ENCODE results near the gene TRAFD1.

DNA sequence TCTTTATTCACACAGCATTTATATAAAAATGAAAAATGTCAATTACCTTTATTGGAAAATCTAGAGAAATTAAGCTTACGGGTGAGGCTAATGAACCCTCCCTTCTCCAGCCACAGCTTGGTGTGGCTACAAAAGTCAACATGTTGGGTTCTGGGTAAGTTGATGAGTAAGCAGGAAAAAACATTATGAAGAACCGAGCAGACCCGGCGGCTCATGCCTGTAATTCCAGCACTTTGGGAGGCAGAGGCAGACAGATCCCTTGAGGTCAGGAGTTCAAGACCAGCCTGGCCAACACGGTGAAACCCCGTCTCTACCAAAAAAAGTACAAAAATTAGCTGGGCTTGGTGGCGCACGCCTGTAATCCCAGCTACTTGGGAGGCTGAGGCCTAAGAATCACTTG, 27.7 kb upstream of the TRAFD1 start:
- TF ChIP-seq, protein P1, sequence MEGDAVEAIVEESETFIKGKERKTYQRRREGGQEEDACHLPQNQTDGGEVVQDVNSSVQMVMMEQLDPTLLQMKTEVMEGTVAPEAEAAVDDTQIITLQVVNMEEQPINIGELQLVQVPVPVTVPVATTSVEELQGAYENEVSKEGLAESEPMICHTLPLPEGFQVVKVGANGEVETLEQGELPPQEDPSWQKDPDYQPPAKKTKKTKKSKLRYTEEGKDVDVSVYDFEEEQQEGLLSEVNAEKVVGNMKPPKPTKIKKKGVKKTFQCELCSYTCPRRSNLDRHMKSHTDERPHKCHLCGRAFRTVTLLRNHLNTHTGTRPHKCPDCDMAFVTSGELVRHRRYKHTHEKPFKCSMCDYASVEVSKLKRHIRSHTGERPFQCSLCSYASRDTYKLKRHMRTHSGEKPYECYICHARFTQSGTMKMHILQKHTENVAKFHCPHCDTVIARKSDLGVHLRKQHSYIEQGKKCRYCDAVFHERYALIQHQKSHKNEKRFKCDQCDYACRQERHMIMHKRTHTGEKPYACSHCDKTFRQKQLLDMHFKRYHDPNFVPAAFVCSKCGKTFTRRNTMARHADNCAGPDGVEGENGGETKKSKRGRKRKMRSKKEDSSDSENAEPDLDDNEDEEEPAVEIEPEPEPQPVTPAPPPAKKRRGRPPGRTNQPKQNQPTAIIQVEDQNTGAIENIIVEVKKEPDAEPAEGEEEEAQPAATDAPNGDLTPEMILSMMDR (conservative IDR thresholded peaks at IDR 0.05; ENCODE audit: low read length) = no peak
- TF ChIP-seq EZH2phosphoT487 (IDR thresholded peaks at IDR 0.05; ENCODE audit: borderline replicate concordance, low read depth, low read length) = no peak
